ENCODE results near the gene ARRDC1. TPM values are rescaled to one million over a fixed set of nuclear protein-coding genes. Genes with fewer than 3 reads are reported as not detected.
"Not testable (repeated sequence)": the region's sequence is repeated elsewhere in the genome, so short reads cannot be mapped to it uniquely, and the experiment has no call there.

Gene ARRDC1
- total RNA-seq, 2 donors from 2014 or later = 40.5 to 56.4 TPM

GRCh38 chr9:137564817-137565411 is 40.6 kb upstream of the ARRDC1 start:
- H3K9me3 ChIP-seq = no peaks in the 10 kb centered on the region
- no peaks in the 10 kb centered on the region for H3K27me3 ChIP-seq (replicated peaks; ENCODE audit: insufficient read depth)
- H3K27ac ChIP-seq = no peak overlapping the region
- no peak for TF ChIP-seq CTCF (IDR thresholded peaks at IDR 0.05)
- no peak for ATAC-seq (ENCODE audit: insufficient number of reproducible peaks, low FRiP score, low read depth)
- H3K4me3 ChIP-seq = no peak overlapping the region
- DNase-seq (ENCODE audit: low spot score) = no peak
- peaks cover 5% of the 10 kb centered on the region for H3K36me3 ChIP-seq
- H3K4me1 ChIP-seq (ENCODE audit: control insufficient read depth in 1 of 2, low read depth in 2 of 2) = no peaks in the 10 kb centered on the region

GRCh38 chr9:137568445-137568844 is 37.0 kb upstream of the ARRDC1 start:
- H3K27me3 ChIP-seq (replicated peaks; ENCODE audit: insufficient read depth); H3K4me3 ChIP-seq; H3K4me1 ChIP-seq (ENCODE audit: control insufficient read depth in 1 of 2, low read depth in 2 of 2); H3K9me3 ChIP-seq; ATAC-seq (ENCODE audit: insufficient number of reproducible peaks, low FRiP score, low read depth); H3K27ac ChIP-seq; DNase-seq (ENCODE audit: low spot score): not testable (repeated sequence)
- peaks cover 16% of the 10 kb centered on the region for H3K36me3 ChIP-seq

GRCh38 chr9:137569609-137570203 is 35.8 kb upstream of the ARRDC1 start:
- no peak for DNase-seq (ENCODE audit: low spot score)
- Histone ChIP-seq H3K36me3 (peaks cover 19% of the 10 kb centered on the region), H3K9me3 (no peaks in the 10 kb centered on the region), H3K27ac (no peak overlapping the region), H3K27me3 (replicated peaks; ENCODE audit: insufficient read depth) (no peaks in the 10 kb centered on the region), H3K4me3 (no peak overlapping the region), H3K4me1 (ENCODE audit: control insufficient read depth in 1 of 2, low read depth in 2 of 2) (no peaks in the 10 kb centered on the region)
- no peak for TF ChIP-seq CTCF (IDR thresholded peaks at IDR 0.05)
- no peak for ATAC-seq (ENCODE audit: insufficient number of reproducible peaks, low FRiP score, low read depth)

GRCh38 chr9:137570566-137570965 is 34.9 kb upstream of the ARRDC1 start:
- TF ChIP-seq CTCF (IDR thresholded peaks at IDR 0.05) = no peak
- no peak for ATAC-seq (ENCODE audit: insufficient number of reproducible peaks, low FRiP score, low read depth)

GRCh38 chr9:137574192-137574591 is 31.3 kb upstream of the ARRDC1 start:
- Histone ChIP-seq H3K4me3 (no peak overlapping the region), H3K27ac (no peak overlapping the region), H3K27me3 (replicated peaks; ENCODE audit: insufficient read depth) (no peaks in the 10 kb centered on the region), H3K4me1 (ENCODE audit: control insufficient read depth in 1 of 2, low read depth in 2 of 2) (peaks cover 11 to 18% of the 10 kb centered on the region in 2 donors), H3K36me3 (peaks cover 28% of the 10 kb centered on the region), H3K9me3 (no peaks in the 10 kb centered on the region)
- DNase-seq (ENCODE audit: low spot score) = no peak
- no peak for TF ChIP-seq CTCF (IDR thresholded peaks at IDR 0.05)
- ATAC-seq (ENCODE audit: insufficient number of reproducible peaks, low FRiP score, low read depth) = no peak

More at GRCh38 chr9:137570566-137570965, 34.9 kb upstream of the ARRDC1 start:
- Histone ChIP-seq H3K4me1 (ENCODE audit: control insufficient read depth in 1 of 2, low read depth in 2 of 2) (no peaks in the 10 kb centered on the region), H3K27ac (no peak overlapping the region), H3K27me3 (replicated peaks; ENCODE audit: insufficient read depth) (no peaks in the 10 kb centered on the region), H3K9me3 (no peaks in the 10 kb centered on the region), H3K36me3 (peaks cover 23% of the 10 kb centered on the region), H3K4me3 (no peak overlapping the region)
- no peak for DNase-seq (ENCODE audit: low spot score)

- Histone ChIP-seq H3K27me3 (replicated peaks; ENCODE audit: insufficient read depth) (no peaks in the 10 kb centered on the region), H3K9me3 (no peaks in the 10 kb centered on the region), H3K4me1 (ENCODE audit: control insufficient read depth in 1 of 2, low read depth in 2 of 2) (peaks cover 11 to 26% of the 10 kb centered on the region in 2 donors), H3K27ac (no peak overlapping the region), H3K36me3 (peaks cover 28% of the 10 kb centered on the region), H3K4me3 (no peak overlapping the region)
- TF ChIP-seq CTCF (IDR thresholded peaks at IDR 0.05) = no peak
- DNase-seq (ENCODE audit: low spot score) (no peak), ATAC-seq (ENCODE audit: insufficient number of reproducible peaks, low FRiP score, low read depth) (no peak)
Observed at GRCh38 chr9:137575364-137575715, 30.1 kb upstream of the ARRDC1 start.

Measured in thoracic aorta (tissue), 2 donors.